Adrenal gland (tissue), 12 donors: ENCODE data around the gene ZNF787. TPM values are rescaled to one million over a fixed set of nuclear protein-coding genes. Genes with fewer than 3 reads are reported as not detected.
A peak's percentile ranks its signal among the peaks of the same experiment; 100 is the strongest.

Source experiments
- DNase-seq, 7 donors: peaks; one replicate each; pipeline ENCODE4 v3.0.0-alpha.2; 2019 to 2020
- H3K27ac ChIP-seq, 5 donors: fragments of 200-600 bp; sonication (generic) in 4 of 5; 1 replicate in 3 of 5; 2 replicates in 2 of 5; pipeline versions ENCODE4 v1.5.1 to v1.8.0; 2016 to 2020; ENCODE audit warnings: mild to moderate bottlenecking in 1 of 5
- H3K27me3 ChIP-seq: fragments of 200-600 bp; 2 replicates; pipeline ENCODE4 v1.8.0; 2021
- H3K36me3 ChIP-seq, 2 donors: fragments of 200-600 bp; replicated peaks in 1 of 2; 1 replicate in 1 of 2; 2 replicates in 1 of 2; pipeline versions ENCODE4 v1.5.1 to v1.8.0; 2018 to 2022
- H3K4me1 ChIP-seq, 2 donors: fragments of 200-600 bp; replicated peaks in 1 of 2; 1 replicate in 1 of 2; 2 replicates in 1 of 2; pipeline versions ENCODE4 v1.5.1 to v1.8.0; 2018 to 2021
- H3K4me3 ChIP-seq, 4 donors: fragments of 200-600 bp; sonication (generic) in 3 of 4; one replicate each; pipeline ENCODE4 v1.5.1; 2016 to 2018
- H3K9me3 ChIP-seq, 3 donors: fragments of 200-600 bp; sonication (generic) in 1 of 3; replicated peaks in 1 of 3; 1 replicate in 2 of 3; 2 replicates in 1 of 3; pipeline versions ENCODE4 v1.5.1 to v1.8.0; 2016 to 2021
- POLR2A ChIP-seq, 2 donors: fragments of 450-650 bp; IDR thresholded peaks; one replicate each; pipeline ENCODE4 v1.6.1; 2017; ENCODE audit warnings: antibody characterized with exemption in 2 of 2, mild to moderate bottlenecking in 2 of 2, moderate library complexity in 1 of 2
- WGBS, 4 donors: extraction: QIAGEN DNeasy Blood & Tissue Kit in 2 of 4; methylation state at CpG; one replicate each; pipeline versions ENCODE4 v1.1.5 to v1.1.7; 2013 to 2017; 5-methylcytosine and 5-hydroxymethylcytosine counted together
- intact Hi-C, 2 donors: fragments of 100-400 bp; cut with DNase I; formaldehyde crosslinking; loops; one replicate each; pipeline versions ENCODE4 v1.14.1 to v1.15.0; 2022 to 2023
- polyA plus RNA-seq, 3 donors: library from polyadenylated mRNA; stranded (reverse); fragments of 200-250 nt in 2 of 3; fragments of 350-450 nt in 1 of 3; fragmentation: Illumina TruSeq in 1 of 3; extraction: RNeasy Lipid Tissue Mini Kit (QIAGEN cat#74804) in 1 of 3; gene quantifications; one replicate each; pipeline ENCODE4 v1.2.3, GENCODE V29; 2013 to 2014
- total RNA-seq, 9 donors: library from RNA; depleted of rRNA in 4 of 9; stranded (reverse); fragments of >200 nt in 4 of 9; fragments of 120-200 nt in 1 of 9; fragmentation: NEBNext Ultra II Directional in 1 of 9; extraction: Animal tissue kit (Norgen Biotek cat#: 25700) in 1 of 9; gene quantifications; one replicate each; pipeline versions ENCODE4 v1.1.0 to v1.2.4, GENCODE V29; 2013 to 2023
- TF ChIP-seq, protein P1 (sequence below), 6 experiments: fragments of 450-650 bp in 4 of 6; fragments of 200-600 bp in 2 of 6; sonication (generic) in 1 of 6; IDR thresholded peaks; 1 replicate in 5 of 6; 2 replicates in 1 of 6; pipeline versions ENCODE4 v1.5.1 to v1.8.0; 2016 to 2021; ENCODE audit warnings: antibody characterized with exemption in 6 of 6, mild to moderate bottlenecking in 2 of 6, moderate library complexity in 1 of 6
- donor health status: healthy with polysubstance abuse.
- donor health status: Bipolar disorder and iron deficiency.
- donor health status: DM: yes; HTN: yes; CAD: no.
- donor health status: DM: no; HTN: no; CAD: no.
- donor health status: DM: no; HTN: no; CAD: no.
- donor health status: DM: yes; HTN: yes; CAD: no.

The ZNF787 gene
- total and polyA plus RNA-seq, 12 donors: 4.6 to 51.5 (median 27.8) TPM

DNA sequence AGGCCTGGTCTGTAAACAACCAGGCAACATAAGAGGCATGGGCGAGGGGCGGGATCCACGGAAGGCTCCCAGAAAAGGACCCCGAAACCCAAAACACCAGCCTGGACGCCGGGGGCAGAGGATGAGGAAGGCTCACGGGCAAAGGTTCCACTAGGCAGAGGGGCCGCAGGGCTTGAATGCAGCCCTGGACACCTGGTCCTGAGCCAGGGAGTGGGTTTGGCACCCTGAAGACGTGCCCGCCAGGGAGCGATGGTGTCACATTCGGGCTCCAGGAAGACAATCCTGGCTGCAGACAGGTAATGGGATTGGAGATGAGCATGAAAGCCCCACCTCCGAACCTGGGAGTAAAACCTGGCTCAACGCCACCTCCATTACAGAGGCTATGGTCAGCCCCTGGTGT lies 31.8 kb downstream of the ZNF787 start:
- no peak overlapping the region for H3K27ac ChIP-seq
- H3K36me3 ChIP-seq: peaks cover 0 to 10% of the 10 kb centered on the region in 2 donors
- no peak for TF ChIP-seq POLR2A (IDR thresholded peaks at IDR 0.05)
- TF ChIP-seq, protein P1, sequence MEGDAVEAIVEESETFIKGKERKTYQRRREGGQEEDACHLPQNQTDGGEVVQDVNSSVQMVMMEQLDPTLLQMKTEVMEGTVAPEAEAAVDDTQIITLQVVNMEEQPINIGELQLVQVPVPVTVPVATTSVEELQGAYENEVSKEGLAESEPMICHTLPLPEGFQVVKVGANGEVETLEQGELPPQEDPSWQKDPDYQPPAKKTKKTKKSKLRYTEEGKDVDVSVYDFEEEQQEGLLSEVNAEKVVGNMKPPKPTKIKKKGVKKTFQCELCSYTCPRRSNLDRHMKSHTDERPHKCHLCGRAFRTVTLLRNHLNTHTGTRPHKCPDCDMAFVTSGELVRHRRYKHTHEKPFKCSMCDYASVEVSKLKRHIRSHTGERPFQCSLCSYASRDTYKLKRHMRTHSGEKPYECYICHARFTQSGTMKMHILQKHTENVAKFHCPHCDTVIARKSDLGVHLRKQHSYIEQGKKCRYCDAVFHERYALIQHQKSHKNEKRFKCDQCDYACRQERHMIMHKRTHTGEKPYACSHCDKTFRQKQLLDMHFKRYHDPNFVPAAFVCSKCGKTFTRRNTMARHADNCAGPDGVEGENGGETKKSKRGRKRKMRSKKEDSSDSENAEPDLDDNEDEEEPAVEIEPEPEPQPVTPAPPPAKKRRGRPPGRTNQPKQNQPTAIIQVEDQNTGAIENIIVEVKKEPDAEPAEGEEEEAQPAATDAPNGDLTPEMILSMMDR (IDR thresholded peaks at IDR 0.05): no peak
- no peaks in the 10 kb centered on the region for H3K9me3 ChIP-seq
- no peak overlapping the region for H3K4me3 ChIP-seq
- H3K27me3 ChIP-seq: no peaks in the 10 kb centered on the region
- DNase-seq: peak in 1 of 7 donors; percentile 6
- intact Hi-C loops: loop anchor here in 1 of 2 donors (5.0 kb wide), 1 partner anchor 83 kb away; no protein-coding TSS in a partner anchor
- H3K4me1 ChIP-seq: peaks cover 21 to 28% of the 10 kb centered on the region in 2 donors
- 83 to 93% (median 87%) methylated on average over 10 to 14 of the region's 14 CpGs for WGBS, 4 donors

DNA sequence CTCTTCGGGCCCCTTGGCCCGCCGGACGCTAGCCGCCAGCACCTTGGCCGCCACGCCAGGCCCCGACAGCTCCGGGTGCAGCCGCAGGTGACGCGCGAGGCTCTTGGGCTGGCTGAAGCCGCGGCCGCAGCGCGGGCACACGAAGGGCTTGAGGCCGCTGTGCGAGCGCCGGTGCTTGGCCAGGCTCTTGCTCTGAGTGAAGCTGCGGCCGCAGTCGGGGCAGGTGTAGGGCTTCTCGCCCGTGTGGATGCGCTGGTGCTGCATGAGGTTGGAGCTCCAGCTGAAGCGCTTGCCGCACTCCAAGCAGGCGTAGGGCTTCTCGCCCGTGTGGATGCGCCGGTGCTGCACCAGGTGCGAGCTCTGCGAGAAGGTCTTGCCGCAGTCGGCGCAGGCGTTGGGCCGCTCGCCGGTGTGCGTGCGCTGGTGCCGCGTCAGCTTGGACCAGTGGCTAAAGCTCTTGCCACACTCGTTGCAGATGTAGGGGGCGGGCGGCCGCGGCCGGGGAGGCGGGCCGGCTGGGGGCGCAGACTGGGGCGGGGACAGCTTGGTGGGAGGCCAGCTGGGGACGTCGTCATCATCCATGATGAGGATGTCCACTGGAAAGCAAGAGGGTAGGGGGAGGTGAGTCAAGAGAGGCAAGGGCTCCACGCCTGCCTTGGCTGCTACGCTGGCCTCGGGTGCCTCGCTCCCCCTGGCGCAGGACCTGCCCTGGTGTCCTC lies 32.4 kb downstream of the ZNF787 start:
- H3K36me3 ChIP-seq: peaks cover 0 to 10% of the 10 kb centered on the region in 2 donors
- no peak overlapping the region for H3K27ac ChIP-seq
- no peaks in the 10 kb centered on the region for H3K27me3 ChIP-seq
- H3K4me3 ChIP-seq: no peak overlapping the region
- WGBS, 4 donors: 90 to 94% (median 94%) methylated on average over 31 to 66 of the region's 66 CpGs
- H3K4me1 ChIP-seq: peaks cover 21 to 28% of the 10 kb centered on the region in 2 donors
- intact Hi-C loops: loop anchor here in 1 of 2 donors (5.0 kb wide), 1 partner anchor 84 kb away; no protein-coding TSS in a partner anchor
- no peaks in the 10 kb centered on the region for H3K9me3 ChIP-seq
- TF ChIP-seq, protein P1 (IDR thresholded peaks at IDR 0.05): no peak
- no peak for TF ChIP-seq POLR2A (IDR thresholded peaks at IDR 0.05)
- DNase-seq: no peak

DNA sequence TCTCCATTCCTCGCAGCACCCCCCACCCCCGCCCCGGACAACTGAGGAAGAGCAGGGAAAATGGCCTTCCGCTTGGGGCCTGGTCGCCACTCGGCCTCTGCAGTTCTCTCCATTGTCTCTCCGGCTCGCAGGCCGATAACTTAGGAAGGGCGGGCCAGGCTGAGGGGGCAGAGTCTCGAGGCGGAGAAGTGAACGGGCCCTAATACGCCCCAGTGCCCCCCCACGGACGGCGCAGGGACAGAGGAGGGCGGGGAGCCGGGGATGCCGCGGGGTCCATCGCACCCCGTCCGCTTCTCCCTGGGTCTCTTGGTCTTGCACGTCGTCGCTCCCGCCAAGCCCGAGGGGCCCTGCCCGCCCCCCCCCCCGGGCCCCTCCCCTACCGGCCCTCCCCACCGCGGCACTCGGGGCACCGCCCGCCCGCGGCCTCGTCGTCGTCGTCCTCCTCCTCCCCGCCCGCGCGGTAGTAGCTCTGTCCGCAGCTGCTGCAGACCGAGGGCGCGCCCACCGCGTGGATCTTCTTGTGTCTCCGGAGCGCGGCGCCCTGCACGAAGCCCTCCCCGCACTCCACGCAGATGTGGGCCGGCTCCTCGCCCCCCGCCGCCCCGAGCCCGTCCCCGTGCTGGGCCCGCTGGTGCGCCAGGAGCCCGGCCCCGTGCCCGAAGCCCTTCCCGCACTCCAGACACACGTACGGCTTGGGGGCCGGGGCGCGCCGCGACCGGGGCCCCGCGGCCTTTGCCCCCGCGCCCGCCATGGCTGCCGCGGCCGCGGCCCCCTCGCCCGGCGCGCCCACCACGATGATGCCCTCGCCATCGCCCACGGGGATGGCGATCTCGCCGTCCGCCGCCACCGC lies 33.2 kb downstream of the ZNF787 start:
- Histone ChIP-seq H3K36me3 (peaks cover 0 to 10% of the 10 kb centered on the region in 2 donors), H3K4me1 (peaks cover 21 to 28% of the 10 kb centered on the region in 2 donors), H3K4me3 (no peak overlapping the region), H3K27me3 (no peaks in the 10 kb centered on the region), H3K27ac (no peak overlapping the region), H3K9me3 (no peaks in the 10 kb centered on the region)
- no peak for TF ChIP-seq POLR2A (IDR thresholded peaks at IDR 0.05)
- TF ChIP-seq, protein P1 (IDR thresholded peaks at IDR 0.05): no peak
- no peak for DNase-seq
- WGBS, 4 donors: 80 to 84% (median 82%) methylated on average over 35 to 104 of the region's 104 CpGs
- intact Hi-C loops: loop anchor here in 1 of 2 donors (5.0 kb wide), 1 partner anchor 84 kb away; no protein-coding TSS in a partner anchor
